Smooth muscle cell (in vitro differentiated cells): ENCODE data around the gene MAPK13. TPM values are rescaled to one million over a fixed set of nuclear protein-coding genes. Genes with fewer than 3 reads are reported as not detected.

Source experiments
- DNase-seq: peaks from one replicate; lab custom pipeline; 2025; ENCODE audit not compliant: unreplicated experiment; lab: John Stamatoyannopoulos, UW
- H2AFZ ChIP-seq: fragments of 200-600 bp; sonication (generic); 2 replicates; pipeline ENCODE4 v1.6.0; 2016; ENCODE audit warnings: antibody characterized with exemption, low read depth, mild to moderate bottlenecking
- H3F3A ChIP-seq: fragments of 200-600 bp; sonication (generic); 2 replicates; pipeline ENCODE4 v1.6.0; 2017; ENCODE audit warnings: antibody characterized with exemption, low read depth
- H3K27ac ChIP-seq: fragments of 200-600 bp; sonication (generic); 2 replicates; pipeline ENCODE4 v1.5.1; 2016; ENCODE audit warnings: low read depth, mild to moderate bottlenecking
- H3K27me3 ChIP-seq: fragments of 200-600 bp; sonication (generic); 2 replicates; pipeline ENCODE4 v1.6.1; 2016; ENCODE audit warnings: low read depth, mild to moderate bottlenecking
- H3K36me3 ChIP-seq: fragments of 200-600 bp; sonication (generic); 2 replicates; pipeline ENCODE4 v1.5.1; 2016; ENCODE audit warnings: low read depth
- H3K4me1 ChIP-seq: fragments of 200-600 bp; sonication (generic); 2 replicates; pipeline ENCODE4 v1.5.1; 2016; ENCODE audit warnings: low read depth
- H3K4me2 ChIP-seq: fragments of 200-600 bp; sonication (generic); 2 replicates; pipeline ENCODE4 v1.6.0; 2016; ENCODE audit warnings: mild to moderate bottlenecking
- H3K4me3 ChIP-seq: fragments of 200-600 bp; sonication (generic); 2 replicates; pipeline ENCODE4 v1.5.1; 2016; ENCODE audit warnings: mild to moderate bottlenecking
- H3K79me2 ChIP-seq: fragments of 200-600 bp; sonication (generic); 2 replicates; pipeline ENCODE4 v1.6.0; 2016; ENCODE audit warnings: low read depth, mild to moderate bottlenecking
- H3K9ac ChIP-seq: fragments of 200-600 bp; sonication (generic); 2 replicates; pipeline ENCODE4 v1.6.0; 2016; ENCODE audit warnings: low read depth
- H3K9me3 ChIP-seq: fragments of 200-600 bp; sonication (generic); replicated peaks from 2 replicates; pipeline ENCODE4 v1.5.1; 2016; ENCODE audit warnings: low read depth
- H4K20me1 ChIP-seq: fragments of 200-600 bp; sonication (generic); 2 replicates; pipeline ENCODE4 v1.6.0; 2016; ENCODE audit warnings: low read depth
- WGBS: methylation state at CpG from one replicate; pipeline ENCODE4 v1.1.7; 2016; ENCODE audit warnings: low lambda C conversion rate; 5-methylcytosine and 5-hydroxymethylcytosine counted together
- polyA plus RNA-seq: library from polyadenylated mRNA; unstranded; fragments of >200 nt; fragmentation: Nextera tagmentation; extraction: Ambion mirVana; gene quantifications from 2 replicates; pipeline ENCODE4 v1.2.1, GENCODE V29; 2016
- total RNA-seq: library from RNA; depleted of rRNA; stranded (reverse); fragments of >200 nt; gene quantifications from 2 replicates; pipeline ENCODE4 v1.2.3, GENCODE V29; 2014
- TF ChIP-seq, protein P1 (sequence below): fragments of 200-600 bp; sonication (generic); IDR thresholded peaks from 2 replicates; pipeline ENCODE4 v1.5.1; 2017; ENCODE audit warnings: borderline replicate concordance, mild to moderate bottlenecking, antibody characterized with exemption; ENCODE audit not compliant: insufficient read depth, poor library complexity, severe bottlenecking

The MAPK13 gene
- total and polyA plus RNA-seq, 2 experiments from 2014 or later = 8.4 to 11.3 TPM

GRCh38 chr6:36131511-36132245, 1.4 kb downstream of the MAPK13 start:
- no peaks in the 10 kb centered on the region for H3K36me3 ChIP-seq
- peaks cover 12% of the 10 kb centered on the region for H3K4me1 ChIP-seq
- no peaks in the 10 kb centered on the region for H4K20me1 ChIP-seq
- H3K9me3 ChIP-seq = no peaks in the 10 kb centered on the region
- H3K4me2 ChIP-seq = peak overlapping the region; percentile 87
- no peak overlapping the region for H2AFZ ChIP-seq
- H3F3A ChIP-seq = peaks cover 9% of the 10 kb centered on the region
- TF ChIP-seq, protein P1, sequence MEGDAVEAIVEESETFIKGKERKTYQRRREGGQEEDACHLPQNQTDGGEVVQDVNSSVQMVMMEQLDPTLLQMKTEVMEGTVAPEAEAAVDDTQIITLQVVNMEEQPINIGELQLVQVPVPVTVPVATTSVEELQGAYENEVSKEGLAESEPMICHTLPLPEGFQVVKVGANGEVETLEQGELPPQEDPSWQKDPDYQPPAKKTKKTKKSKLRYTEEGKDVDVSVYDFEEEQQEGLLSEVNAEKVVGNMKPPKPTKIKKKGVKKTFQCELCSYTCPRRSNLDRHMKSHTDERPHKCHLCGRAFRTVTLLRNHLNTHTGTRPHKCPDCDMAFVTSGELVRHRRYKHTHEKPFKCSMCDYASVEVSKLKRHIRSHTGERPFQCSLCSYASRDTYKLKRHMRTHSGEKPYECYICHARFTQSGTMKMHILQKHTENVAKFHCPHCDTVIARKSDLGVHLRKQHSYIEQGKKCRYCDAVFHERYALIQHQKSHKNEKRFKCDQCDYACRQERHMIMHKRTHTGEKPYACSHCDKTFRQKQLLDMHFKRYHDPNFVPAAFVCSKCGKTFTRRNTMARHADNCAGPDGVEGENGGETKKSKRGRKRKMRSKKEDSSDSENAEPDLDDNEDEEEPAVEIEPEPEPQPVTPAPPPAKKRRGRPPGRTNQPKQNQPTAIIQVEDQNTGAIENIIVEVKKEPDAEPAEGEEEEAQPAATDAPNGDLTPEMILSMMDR = no peak
- peak overlapping the region; percentile 66 for H3K27ac ChIP-seq
- peak overlapping the region; percentile 51 for H3K4me3 ChIP-seq
- H3K27me3 ChIP-seq = no peaks in the 10 kb centered on the region
- no peaks in the 10 kb centered on the region for H3K79me2 ChIP-seq
- WGBS = 8% methylated on average over 8 of the region's 8 CpGs
- peak overlapping the region; percentile 10 for H3K9ac ChIP-seq
- no peak for DNase-seq

DNA sequence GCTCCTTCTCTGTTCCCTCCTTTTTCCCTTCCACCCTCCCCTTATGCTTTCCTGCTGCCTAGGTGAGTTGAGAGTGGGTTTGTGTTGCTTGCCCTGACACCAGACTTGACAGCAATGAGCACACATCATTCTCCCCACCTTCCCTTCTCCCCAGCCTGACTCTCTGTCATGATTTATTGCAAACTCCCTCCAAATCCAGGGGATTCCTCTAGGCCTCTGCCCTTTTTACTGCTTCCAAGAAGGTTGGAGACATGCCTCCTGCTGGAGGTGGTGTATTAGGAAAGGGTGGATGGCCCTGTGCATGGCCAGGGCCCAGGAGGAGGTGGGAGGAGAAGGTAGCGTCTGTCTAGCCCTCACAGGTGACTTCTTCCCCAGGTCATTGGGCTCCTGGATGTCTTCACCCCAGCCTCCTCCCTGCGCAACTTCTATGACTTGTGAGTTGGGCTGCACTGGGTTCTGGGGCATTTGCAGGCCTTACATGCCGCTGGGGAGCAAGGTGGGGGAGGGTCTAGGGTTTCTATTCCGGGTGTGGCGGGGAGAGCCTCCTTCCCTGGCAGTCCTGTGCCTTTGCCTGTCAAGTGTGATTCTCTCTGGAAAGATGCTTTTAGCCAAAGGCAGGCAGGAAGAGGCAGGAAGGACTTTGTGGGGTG, 2.1 kb downstream of the MAPK13 start:
- Histone ChIP-seq H4K20me1 (no peaks in the 10 kb centered on the region), H3K9me3 (no peaks in the 10 kb centered on the region), H3K79me2 (no peaks in the 10 kb centered on the region), H3K27me3 (no peaks in the 10 kb centered on the region), H3K9ac (no peak overlapping the region), H3K4me2 (peak overlapping the region; percentile 87), H2AFZ (no peak overlapping the region), H3K4me3 (no peak overlapping the region), H3K36me3 (no peaks in the 10 kb centered on the region), H3K4me1 (peaks cover 12% of the 10 kb centered on the region), H3F3A (peaks cover 9% of the 10 kb centered on the region), H3K27ac (no peak overlapping the region)
- TF ChIP-seq, protein P1 = no peak
- DNase-seq = no peak
- WGBS = 84% methylated on average over 5 of the region's 5 CpGs

DNA sequence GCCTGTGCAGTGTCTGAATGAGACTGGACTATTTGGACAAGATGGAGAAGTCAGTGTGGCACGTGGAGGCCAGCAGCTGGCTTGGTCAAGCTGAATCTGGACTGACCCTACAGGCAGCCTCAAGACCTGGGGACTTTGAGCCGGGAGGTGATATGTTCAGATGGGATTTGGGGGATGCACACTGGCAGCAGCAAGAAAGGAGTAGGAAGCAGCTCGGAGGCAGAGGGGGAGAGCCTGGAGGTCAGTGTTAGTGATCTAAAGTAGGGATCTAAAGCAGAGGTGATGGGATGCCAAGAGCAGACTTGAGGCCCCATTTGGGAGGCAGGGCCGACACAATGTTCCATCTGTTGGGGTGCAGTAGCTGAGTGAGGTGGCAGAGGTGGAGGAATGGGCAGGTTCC, 2.8 kb downstream of the MAPK13 start:
- Histone ChIP-seq H3K4me2 (no peak overlapping the region), H3K9me3 (no peaks in the 10 kb centered on the region), H3K4me1 (peaks cover 12% of the 10 kb centered on the region), H3K9ac (no peak overlapping the region), H4K20me1 (no peaks in the 10 kb centered on the region), H3K27me3 (no peaks in the 10 kb centered on the region), H3K27ac (no peak overlapping the region), H3K4me3 (no peak overlapping the region), H3F3A (peaks cover 9% of the 10 kb centered on the region), H2AFZ (no peak overlapping the region), H3K79me2 (no peaks in the 10 kb centered on the region), H3K36me3 (no peaks in the 10 kb centered on the region)
- TF ChIP-seq, protein P1 = no peak
- WGBS = 90% methylated on average over 4 of the region's 4 CpGs
- DNase-seq = no peak
